Measurements from ENCODE around the gene ASTN2.

GRCh38 chr9:116929621-116930020 is 485.2 kb downstream of the ASTN2 start:
- TF ChIP-seq CTCF (IDR thresholded peaks at IDR 0.05), result no peak
- TF ChIP-seq POLR2A (IDR thresholded peaks at IDR 0.05), result no peak

All from lower leg skin (tissue), 3 donors.